NB4 (cell line): Measurements from ENCODE around the gene CGREF1.
A peak's percentile ranks its signal among the peaks of the same experiment; 100 is the strongest.

Experiments
- DNase-seq: peaks from one replicate; pipeline ENCODE4 v3.0.0; 2010; ENCODE audit warnings: low read depth
- H3K4me3 ChIP-seq: one replicate; pipeline ENCODE4 v1.5.1; 2011; ENCODE audit warnings: mild to moderate bottlenecking, low read depth, low read length, moderate library complexity
- MYC ChIP-seq: IDR thresholded peaks from 2 replicates; pipeline ENCODE4 v1.6.1; 2011; ENCODE audit warnings: low read depth, low read length
- POLR2A ChIP-seq: IDR thresholded peaks from 2 replicates; pipeline ENCODE4 v1.6.1; 2011; ENCODE audit warnings: mild to moderate bottlenecking; ENCODE audit not compliant: insufficient read length; ENCODE audit errors: extremely low read depth
- TF ChIP-seq, protein P1 (sequence below): IDR thresholded peaks from one replicate; pipeline ENCODE4 v1.5.1; 2012; ENCODE audit warnings: low read depth, low read length
- TF ChIP-seq, protein P2 (sequence below): IDR thresholded peaks from 2 replicates; pipeline ENCODE4 v1.6.1; 2011; ENCODE audit warnings: low read depth, low read length

The CGREF1 gene

DNA sequence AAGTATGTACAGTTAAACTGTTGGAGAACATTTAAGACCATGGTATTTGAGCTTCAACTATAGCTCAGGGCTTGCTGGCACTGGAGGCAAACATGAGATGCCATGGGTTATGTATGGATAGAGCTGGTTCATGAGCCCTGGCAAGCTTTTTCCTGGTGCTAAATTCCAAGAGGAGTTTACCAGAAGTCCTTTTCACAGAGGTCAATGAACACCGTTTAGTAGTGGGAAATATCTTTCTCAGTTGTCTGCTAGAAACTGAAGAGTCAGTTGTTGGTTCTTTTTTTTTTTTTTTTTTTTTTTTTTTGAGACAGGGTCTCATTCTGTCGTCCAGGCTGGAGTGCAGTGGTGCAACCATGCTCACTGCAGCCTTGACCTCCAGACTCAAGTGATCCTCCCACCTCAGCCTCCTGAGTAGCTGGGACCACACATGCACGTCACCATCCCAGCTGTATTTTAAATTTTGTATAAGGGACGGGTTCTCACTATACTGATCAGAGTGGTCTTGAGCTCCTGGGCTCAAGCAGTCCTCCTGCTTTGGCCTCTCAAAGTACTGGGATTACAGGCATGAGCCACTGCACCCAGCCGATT lies 31.0 kb downstream of the CGREF1 start:
- DNase-seq, result no peak
- H3K4me3 ChIP-seq, result no peak overlapping the region
- TF ChIP-seq POLR2A, result no peak
- TF ChIP-seq, protein P1, sequence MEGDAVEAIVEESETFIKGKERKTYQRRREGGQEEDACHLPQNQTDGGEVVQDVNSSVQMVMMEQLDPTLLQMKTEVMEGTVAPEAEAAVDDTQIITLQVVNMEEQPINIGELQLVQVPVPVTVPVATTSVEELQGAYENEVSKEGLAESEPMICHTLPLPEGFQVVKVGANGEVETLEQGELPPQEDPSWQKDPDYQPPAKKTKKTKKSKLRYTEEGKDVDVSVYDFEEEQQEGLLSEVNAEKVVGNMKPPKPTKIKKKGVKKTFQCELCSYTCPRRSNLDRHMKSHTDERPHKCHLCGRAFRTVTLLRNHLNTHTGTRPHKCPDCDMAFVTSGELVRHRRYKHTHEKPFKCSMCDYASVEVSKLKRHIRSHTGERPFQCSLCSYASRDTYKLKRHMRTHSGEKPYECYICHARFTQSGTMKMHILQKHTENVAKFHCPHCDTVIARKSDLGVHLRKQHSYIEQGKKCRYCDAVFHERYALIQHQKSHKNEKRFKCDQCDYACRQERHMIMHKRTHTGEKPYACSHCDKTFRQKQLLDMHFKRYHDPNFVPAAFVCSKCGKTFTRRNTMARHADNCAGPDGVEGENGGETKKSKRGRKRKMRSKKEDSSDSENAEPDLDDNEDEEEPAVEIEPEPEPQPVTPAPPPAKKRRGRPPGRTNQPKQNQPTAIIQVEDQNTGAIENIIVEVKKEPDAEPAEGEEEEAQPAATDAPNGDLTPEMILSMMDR, result no peak
- TF ChIP-seq, protein P2, sequence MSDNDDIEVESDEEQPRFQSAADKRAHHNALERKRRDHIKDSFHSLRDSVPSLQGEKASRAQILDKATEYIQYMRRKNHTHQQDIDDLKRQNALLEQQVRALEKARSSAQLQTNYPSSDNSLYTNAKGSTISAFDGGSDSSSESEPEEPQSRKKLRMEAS, result no peak
- TF ChIP-seq MYC, result no peak

DNA sequence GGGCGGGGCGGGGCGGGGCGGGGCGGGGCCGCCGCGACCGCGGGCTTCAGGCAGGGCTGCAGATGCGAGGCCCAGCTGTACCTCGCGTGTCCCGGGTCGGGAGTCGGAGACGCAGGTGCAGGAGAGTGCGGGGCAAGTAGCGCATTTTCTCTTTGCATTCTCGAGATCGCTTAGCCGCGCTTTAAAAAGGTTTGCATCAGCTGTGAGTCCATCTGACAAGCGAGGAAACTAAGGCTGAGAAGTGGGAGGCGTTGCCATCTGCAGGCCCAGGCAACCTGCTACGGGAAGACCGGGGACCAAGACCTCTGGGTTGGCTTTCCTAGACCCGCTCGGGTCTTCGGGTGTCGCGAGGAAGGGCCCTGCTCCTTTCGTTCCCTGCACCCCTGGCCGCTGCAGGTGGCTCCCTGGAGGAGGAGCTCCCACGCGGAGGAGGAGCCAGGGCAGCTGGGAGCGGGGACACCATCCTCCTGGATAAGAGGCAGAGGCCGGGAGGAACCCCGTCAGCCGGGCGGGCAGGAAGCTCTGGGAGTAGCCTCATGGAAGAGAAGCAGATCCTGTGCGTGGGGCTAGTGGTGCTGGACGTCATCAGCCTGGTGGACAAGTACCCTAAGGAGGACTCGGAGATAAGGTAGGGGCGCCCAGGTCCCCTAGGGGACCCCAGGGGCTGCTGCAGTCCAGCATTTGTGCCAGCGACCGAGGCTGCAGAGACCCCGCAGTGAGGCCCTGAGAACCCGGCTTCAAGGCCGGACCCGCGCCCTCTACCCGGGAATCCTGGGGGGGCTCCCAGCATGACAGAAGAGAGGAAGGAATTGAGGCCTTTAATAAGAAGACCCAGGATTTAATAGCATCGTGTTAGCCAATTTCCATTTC lies 32.0 kb downstream of the CGREF1 start, which contains the start of gene KHK:
Gene KHK, plus strand, starts transcription at position 49 of the 870 bp plus-strand sequence. Its CDS starts 488 bp downstream, at position 537.
- DNase-seq, result no peak
- H3K4me3 ChIP-seq, result peak within 1 kb of the TSS; percentile 57
- TF ChIP-seq, protein P1, result no peak
- TF ChIP-seq, protein P2, result no peak
- TF ChIP-seq MYC, result no peak
- no peak for TF ChIP-seq POLR2A

DNA sequence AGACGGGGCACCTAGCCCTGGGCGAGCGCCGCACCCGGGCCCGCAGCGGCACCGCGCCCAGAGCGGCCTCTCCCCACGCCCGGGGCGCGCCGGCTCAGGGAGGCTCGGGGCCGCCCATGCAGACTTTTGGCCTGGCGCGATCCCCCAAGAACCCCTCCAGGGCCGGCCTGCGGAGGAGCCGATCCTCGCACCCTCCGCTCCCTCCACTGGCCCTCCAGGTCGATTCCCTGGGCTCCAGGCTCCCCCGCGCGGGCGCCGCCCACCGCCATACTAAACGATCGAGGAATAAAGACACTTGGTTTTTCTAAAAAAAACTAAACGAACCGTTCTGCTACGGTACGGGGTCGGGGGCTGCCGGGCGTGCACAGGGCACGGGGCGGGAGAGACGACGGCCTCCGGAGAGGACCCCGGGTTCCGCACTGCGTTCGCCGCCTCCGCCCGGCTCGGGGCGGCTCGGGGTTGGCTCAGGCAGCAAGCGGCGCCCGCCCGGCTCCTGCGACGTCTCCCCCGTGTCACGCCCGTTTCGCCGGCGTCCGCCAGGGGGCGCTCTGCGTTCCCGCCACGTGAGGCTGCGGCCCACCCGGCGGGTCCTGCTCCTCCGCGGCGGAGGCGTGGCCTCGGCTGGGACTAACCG lies 32.7 kb downstream of the CGREF1 start:
- DNase-seq, result peak; percentile 97
- peak; percentile 93 for TF ChIP-seq MYC
- TF ChIP-seq, protein P2, result peak; percentile 95
- TF ChIP-seq POLR2A, result no peak
- TF ChIP-seq, protein P1, result peak; percentile 53
- peak overlapping the region; percentile 49 for H3K4me3 ChIP-seq

DNA sequence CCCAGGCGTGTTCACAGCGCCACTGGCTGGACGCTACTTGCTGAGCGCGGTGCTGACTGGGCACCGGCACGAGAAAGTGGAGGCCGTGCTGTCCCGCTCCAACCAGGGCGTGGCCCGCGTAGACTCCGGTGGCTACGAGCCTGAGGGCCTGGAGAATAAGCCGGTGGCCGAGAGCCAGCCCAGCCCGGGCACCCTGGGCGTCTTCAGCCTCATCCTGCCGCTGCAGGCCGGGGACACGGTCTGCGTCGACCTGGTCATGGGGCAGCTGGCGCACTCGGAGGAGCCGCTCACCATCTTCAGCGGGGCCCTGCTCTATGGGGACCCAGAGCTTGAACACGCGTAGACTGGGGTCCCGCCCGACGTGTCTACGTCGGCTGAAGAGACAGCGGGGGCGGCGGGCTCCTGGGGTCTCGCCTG lies 33.2 kb downstream of the CGREF1 start:
- DNase-seq, result peak; percentile 76
- TF ChIP-seq, protein P2, result no peak
- TF ChIP-seq, protein P1, result peak; percentile 41
- TF ChIP-seq POLR2A (no peak), MYC (0 out of 2 replicates have a peak, but pooled peaks have one; percentile 11)
- peak overlapping the region; percentile 42 for H3K4me3 ChIP-seq

DNA sequence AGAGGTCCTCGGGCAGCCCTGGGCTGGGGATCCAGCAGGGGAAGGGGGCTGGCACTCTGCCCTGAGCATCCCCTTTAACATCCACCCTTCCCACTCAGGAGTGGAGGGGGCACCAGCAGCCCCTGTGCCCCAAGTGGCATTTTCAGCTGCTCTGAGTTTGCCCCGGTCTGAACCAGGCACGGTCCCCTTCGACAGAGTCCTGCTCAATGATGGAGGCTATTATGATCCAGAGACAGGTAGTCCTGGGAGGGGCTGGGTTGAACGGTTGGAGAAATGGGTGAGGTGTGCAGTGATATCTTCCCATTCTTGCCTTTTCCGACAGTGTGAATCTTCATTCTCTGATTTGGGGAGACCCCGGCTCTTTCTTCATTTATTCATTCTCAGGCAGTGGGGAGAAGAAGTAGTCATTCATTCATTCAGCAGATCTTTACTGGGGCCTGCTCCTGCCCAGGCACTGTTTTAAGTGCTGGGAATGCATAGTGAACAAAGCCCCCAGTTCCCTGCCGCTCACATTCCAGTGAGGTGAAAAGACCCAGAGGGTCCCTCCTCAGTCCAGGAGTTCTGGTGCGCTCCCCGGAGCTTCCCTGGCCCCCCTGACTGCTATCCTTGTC lies 33.8 kb downstream of the CGREF1 start:
- H3K4me3 ChIP-seq, result peak overlapping the region; percentile 42
- no peak for DNase-seq
- TF ChIP-seq, protein P1, result no peak
- TF ChIP-seq, protein P2, result no peak
- no peak for TF ChIP-seq POLR2A
- no peak for TF ChIP-seq MYC
